Activated CD4-positive, alpha-beta memory T cell treated with anti-CD3 and anti-CD28 coated beads for 36 hours (primary cell): ENCODE results near the gene HMGB4. TPM values are rescaled to one million over a fixed set of nuclear protein-coding genes. Genes with fewer than 3 reads are reported as not detected.

Source experiments
- CTCF ChIA-PET: fragments of 350-600 bp; sonication (Branson Sonifier 250); formaldehyde crosslinking; loops from one replicate; lab custom pipeline; 2021; ENCODE audit warnings: antibody characterized with exemption, inconsistent platforms; lab: Charles Lee
- POLR2A ChIA-PET: fragments of 350-600 bp; sonication (Branson Sonifier 250); formaldehyde crosslinking; loops from one replicate; lab custom pipeline; 2021; ENCODE audit warnings: antibody characterized with exemption; lab: Charles Lee
- DNase-seq: peaks from one replicate; pipeline ENCODE4 v3.0.0-alpha.2; 2020
- H3K27ac Mint-ChIP-seq: one replicate; pipeline ENCODE4 v1.8.0; 2021; ENCODE audit warnings: mixed read lengths
- H3K27me3 Mint-ChIP-seq: one replicate; pipeline ENCODE4 v1.8.0; 2021; ENCODE audit warnings: mixed read lengths
- H3K36me3 Mint-ChIP-seq: one replicate; pipeline ENCODE4 v1.8.0; 2021; ENCODE audit warnings: mixed read lengths
- H3K4me1 Mint-ChIP-seq: one replicate; pipeline ENCODE4 v1.8.0; 2021; ENCODE audit warnings: low read depth, mixed read lengths
- H3K4me3 Mint-ChIP-seq: one replicate; pipeline ENCODE4 v1.8.0; 2021; ENCODE audit warnings: mild to moderate bottlenecking, mixed read lengths
- H3K9me3 Mint-ChIP-seq: one replicate; pipeline ENCODE4 v1.8.0; 2021; ENCODE audit warnings: mixed read lengths
- intact Hi-C: fragments of 100-400 bp; cut with micrococcal nuclease; formaldehyde crosslinking; loops from one replicate; pipeline ENCODE4 v1.15.1; 2023
- total RNA-seq, 2 experiments: library from RNA; stranded (reverse); gene quantifications; one replicate each; pipeline ENCODE4 v1.2.3, GENCODE V29; 2021

HMGB4 gene
- total RNA-seq, 2 experiments from 2014 or later = not detected

GRCh38 chr1:33903210-33903589, 39.3 kb downstream of the HMGB4 start:
- Mint-ChIP-seq H3K36me3 (no peaks in the 10 kb centered on the region), H3K27me3 (peaks cover 7% of the 10 kb centered on the region), H3K9me3 (no peaks in the 10 kb centered on the region), H3K4me3 (no peak overlapping the region), H3K4me1 (no peaks in the 10 kb centered on the region), H3K27ac (no peak overlapping the region)
- CTCF ChIA-PET = no interaction called here
- no peak for DNase-seq
- intact Hi-C loops = no loop called here
- POLR2A ChIA-PET = no interaction called here

GRCh38 chr1:33905241-33905640, 41.4 kb downstream of the HMGB4 start:
- Mint-ChIP-seq H3K27me3 (peaks cover 7% of the 10 kb centered on the region), H3K27ac (no peak overlapping the region), H3K36me3 (no peaks in the 10 kb centered on the region), H3K4me1 (no peaks in the 10 kb centered on the region), H3K4me3 (no peak overlapping the region), H3K9me3 (no peaks in the 10 kb centered on the region)
- intact Hi-C loops = no loop called here
- POLR2A ChIA-PET = no interaction called here
- DNase-seq = no peak
- CTCF ChIA-PET = no interaction called here

- H3K27ac Mint-ChIP-seq = no peak overlapping the region
- intact Hi-C loops = no loop called here
- no peak for DNase-seq
- H3K36me3 Mint-ChIP-seq = no peaks in the 10 kb centered on the region
- ChIA-PET CTCF (no interaction called here), POLR2A (no interaction called here)
- H3K4me3 Mint-ChIP-seq = no peak overlapping the region
- H3K27me3 Mint-ChIP-seq = peaks cover 7% of the 10 kb centered on the region
- no peaks in the 10 kb centered on the region for H3K4me1 Mint-ChIP-seq
- no peaks in the 10 kb centered on the region for H3K9me3 Mint-ChIP-seq
Measured at GRCh38 chr1:33906156-33906555, 42.3 kb downstream of the HMGB4 start.

- no peak overlapping the region for H3K4me3 Mint-ChIP-seq
- CTCF ChIA-PET = no interaction called here
- no peaks in the 10 kb centered on the region for H3K4me1 Mint-ChIP-seq
- POLR2A ChIA-PET = no interaction called here
- DNase-seq = no peak
- no peaks in the 10 kb centered on the region for H3K9me3 Mint-ChIP-seq
- no peaks in the 10 kb centered on the region for H3K36me3 Mint-ChIP-seq
- intact Hi-C loops = no loop called here
- no peak overlapping the region for H3K27ac Mint-ChIP-seq
- peaks cover 10% of the 10 kb centered on the region for H3K27me3 Mint-ChIP-seq
Measured at GRCh38 chr1:33908324-33908956, 44.6 kb downstream of the HMGB4 start.
